ENCODE results near the gene APEH. TPM values are rescaled to one million over a fixed set of nuclear protein-coding genes. Genes with fewer than 3 reads are reported as not detected.
A peak's percentile ranks its signal among the peaks of the same experiment; 100 is the strongest.

The APEH gene
- total RNA-seq, 4 donors from 2014 or later: 92.2 to 219 (median 185) TPM

- intact Hi-C loops (cut with DNase I): no loop called here
- Histone ChIP-seq H3K4me3 (replicated peaks in 1 of 3) (no peak overlapping the region), H3K36me3 (no peaks in the 10 kb centered on the region), H3K4me1 (peaks cover 0 to 3% of the 10 kb centered on the region in 2 donors), H3K9me3 (no peaks in the 10 kb centered on the region), H3K27me3 (no peaks in the 10 kb centered on the region), H3K27ac (no peak overlapping the region)
- WGBS, 2 donors: 66 to 79% methylated on average over 6 to 8 of the region's 8 CpGs
- no peak for DNase-seq
- TF ChIP-seq CTCF (IDR thresholded peaks at IDR 0.05) (no peak), POLR2A (IDR thresholded peaks at IDR 0.05) (no peak)
These were observed 20.5 kb upstream of the APEH start for GRCh38 chr3:49653621-49654020.

- intact Hi-C loops (cut with DNase I): no loop called here
These were observed 19.9 kb upstream of the APEH start for GRCh38 chr3:49654176-49654825.

GRCh38 chr3:49654955-49655556, 19.1 kb upstream of the APEH start:
- no peak for TF ChIP-seq POLR2A (IDR thresholded peaks at IDR 0.05)
- TF ChIP-seq CTCF (IDR thresholded peaks at IDR 0.05): no peak
- no peak overlapping the region for H3K4me3 ChIP-seq (replicated peaks in 1 of 3)
- WGBS, 2 donors: 53 to 61% methylated on average over 3 to 6 of the region's 10 CpGs
- peaks cover 0 to 3% of the 10 kb centered on the region in 2 donors for H3K4me1 ChIP-seq
- H3K27ac ChIP-seq: no peak overlapping the region
- no peaks in the 10 kb centered on the region for H3K27me3 ChIP-seq
- intact Hi-C loops (cut with DNase I): no loop called here
- no peaks in the 10 kb centered on the region for H3K9me3 ChIP-seq
- DNase-seq: peak; percentile 47 to 58
- H3K36me3 ChIP-seq: no peaks in the 10 kb centered on the region

More at GRCh38 chr3:49654176-49654825, 19.9 kb upstream of the APEH start:
- Histone ChIP-seq H3K27ac (no peak overlapping the region), H3K36me3 (no peaks in the 10 kb centered on the region), H3K27me3 (no peaks in the 10 kb centered on the region), H3K4me3 (replicated peaks in 1 of 3) (no peak overlapping the region), H3K4me1 (peaks cover 0 to 3% of the 10 kb centered on the region in 2 donors), H3K9me3 (no peaks in the 10 kb centered on the region)
- TF ChIP-seq CTCF (IDR thresholded peaks at IDR 0.05) (no peak), POLR2A (IDR thresholded peaks at IDR 0.05) (no peak)
- WGBS, 2 donors: 89 to 96% methylated on average over 11 to 17 of the region's 17 CpGs
- DNase-seq: no peak

GRCh38 chr3:49655731-49656285, 18.3 kb upstream of the APEH start:
- H3K27ac ChIP-seq: no peak overlapping the region
- peaks cover 0 to 3% of the 10 kb centered on the region in 2 donors for H3K4me1 ChIP-seq
- TF ChIP-seq POLR2A (IDR thresholded peaks at IDR 0.05) (no peak), CTCF (IDR thresholded peaks at IDR 0.05) (no peak)
- 97 to 100% methylated on average over 17 to 19 of the region's 19 CpGs for WGBS, 2 donors
- no peaks in the 10 kb centered on the region for H3K9me3 ChIP-seq
- H3K4me3 ChIP-seq (replicated peaks in 1 of 3): no peak overlapping the region
- no peak for DNase-seq
- H3K27me3 ChIP-seq: no peaks in the 10 kb centered on the region
- intact Hi-C loops (cut with DNase I): no loop called here
- no peaks in the 10 kb centered on the region for H3K36me3 ChIP-seq

- no peak for DNase-seq
- TF ChIP-seq CTCF (IDR thresholded peaks at IDR 0.05): no peak
- TF ChIP-seq POLR2A (IDR thresholded peaks at IDR 0.05): no peak
- intact Hi-C loops (cut with DNase I): no loop called here
- H3K4me3 ChIP-seq (replicated peaks in 1 of 3): no peak overlapping the region
- 71 to 88% methylated on average over 13 to 15 of the region's 18 CpGs for WGBS, 2 donors
- H3K27me3 ChIP-seq: no peaks in the 10 kb centered on the region
- peaks cover 0 to 3% of the 10 kb centered on the region in 2 donors for H3K4me1 ChIP-seq
- H3K27ac ChIP-seq: no peak overlapping the region
- H3K36me3 ChIP-seq: no peaks in the 10 kb centered on the region
- no peaks in the 10 kb centered on the region for H3K9me3 ChIP-seq
These were observed 17.5 kb upstream of the APEH start for GRCh38 chr3:49656541-49657112.
